Adrenal gland (tissue), 5 donors: ENCODE data around the gene TM4SF4.

Experiments used
- CTCF ChIP-seq, 6 experiments: fragments of 450-650 bp in 4 of 6; fragments of 200-600 bp in 2 of 6; sonication (generic) in 1 of 6; IDR thresholded peaks; 1 replicate in 5 of 6; 2 replicates in 1 of 6; pipeline versions ENCODE4 v1.5.1 to v1.8.0; 2016 to 2021; ENCODE audit warnings: antibody characterized with exemption in 6 of 6, mild to moderate bottlenecking in 2 of 6, moderate library complexity in 1 of 6
- POLR2A ChIP-seq, 2 donors: fragments of 450-650 bp; IDR thresholded peaks; one replicate each; pipeline ENCODE4 v1.6.1; 2017; ENCODE audit warnings: antibody characterized with exemption in 2 of 2, mild to moderate bottlenecking in 2 of 2, moderate library complexity in 1 of 2
- donor health status: DM: no; HTN: no; CAD: no.

DNA sequence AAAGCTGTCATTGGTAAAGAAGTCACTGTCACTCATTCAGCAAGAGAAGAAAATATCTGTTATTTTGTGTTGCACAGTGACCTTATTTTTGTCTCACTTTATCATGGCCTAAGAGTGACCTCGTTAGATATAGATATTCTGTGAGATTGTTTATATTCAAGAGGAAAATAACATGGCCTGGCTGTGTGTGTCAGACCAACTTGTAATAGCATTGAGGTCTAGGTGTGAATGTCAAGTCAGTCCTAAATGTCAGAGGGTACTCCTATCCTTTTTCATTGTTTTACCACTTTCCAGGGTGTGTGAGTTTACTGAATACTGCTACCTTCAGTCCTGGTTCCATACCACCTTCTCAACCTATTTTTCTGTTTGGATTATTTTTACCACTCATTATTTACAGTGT lies 18.5 kb upstream of the TM4SF4 start:
- no peak for TF ChIP-seq CTCF (IDR thresholded peaks at IDR 0.05)
- TF ChIP-seq POLR2A (IDR thresholded peaks at IDR 0.05): no peak
